Brain microvascular endothelial cell (primary cell): Measurements from ENCODE around the gene CFAP52.
"Not testable (repeated sequence)": the region's sequence is repeated elsewhere in the genome, so short reads cannot be mapped to it uniquely, and the experiment has no call there.

Experiments
- DNase-seq: peaks from one replicate; pipeline ENCODE4 v3.0.0-alpha.2; 2020
- H3K27ac ChIP-seq: fragments of 250-450 bp; sonication (Bioruptor Pico); 2 replicates; pipeline ENCODE4 v1.5.1; 2020; ENCODE audit warnings: mild to moderate bottlenecking, moderate library complexity
- H3K27me3 ChIP-seq: fragments of 250-450 bp; sonication (Bioruptor Pico); replicated peaks from 2 replicates; pipeline ENCODE4 v1.5.1; 2020; ENCODE audit warnings: mild to moderate bottlenecking
- H3K36me3 ChIP-seq: fragments of 250-450 bp; sonication (Bioruptor Pico); replicated peaks from 2 replicates; pipeline ENCODE4 v1.5.1; 2020; ENCODE audit warnings: mild to moderate bottlenecking
- H3K4me3 ChIP-seq: 2 replicates; pipeline ENCODE4 v1.5.1; 2011; ENCODE audit warnings: low read depth, mild to moderate bottlenecking, control low read depth, low read length, moderate library complexity
- CTCF ChIP-seq: IDR thresholded peaks from 2 replicates; pipeline ENCODE4 v1.5.1; 2011; ENCODE audit warnings: low read depth, mild to moderate bottlenecking, moderate library complexity, low read length, control low read depth, inconsistent platforms; ENCODE audit errors: missing control alignments
- in situ Hi-C: cut with HindIII; loops from 2 replicates; pipeline ENCODE4 v1.10.0; 2017; ENCODE audit warnings: low sequenced_read_pairs, low pct_ligation_motif_present

The CFAP52 gene

GRCh38 chr17:9628509-9628908 lies 52.1 kb downstream of the CFAP52 start:
- no peak for DNase-seq
- H3K27me3 ChIP-seq: no peaks in the 10 kb centered on the region
- no peaks in the 10 kb centered on the region for H3K36me3 ChIP-seq
- TF ChIP-seq CTCF: no peak
- in situ Hi-C loops: no loop called here
- H3K27ac ChIP-seq: no peak overlapping the region
- H3K4me3 ChIP-seq: no peak overlapping the region

GRCh38 chr17:9632741-9633140 lies 56.3 kb downstream of the CFAP52 start:
- no peak for TF ChIP-seq CTCF
- Histone ChIP-seq H3K36me3 (no peaks in the 10 kb centered on the region), H3K27me3 (no peaks in the 10 kb centered on the region), H3K4me3 (no peak overlapping the region), H3K27ac (no peak overlapping the region)
- in situ Hi-C loops: no loop called here
- DNase-seq: no peak

GRCh38 chr17:9635340-9635739 lies 58.9 kb downstream of the CFAP52 start:
- no peak for DNase-seq
- no peak overlapping the region for H3K27ac ChIP-seq
- no peaks in the 10 kb centered on the region for H3K36me3 ChIP-seq
- no peak for TF ChIP-seq CTCF
- in situ Hi-C loops: no loop called here
- no peak overlapping the region for H3K4me3 ChIP-seq
- no peaks in the 10 kb centered on the region for H3K27me3 ChIP-seq

- in situ Hi-C loops: no loop called here
- no peak for TF ChIP-seq CTCF
- H3K27ac ChIP-seq: no peak overlapping the region
Observed at GRCh38 chr17:9636501-9636900, 60.1 kb downstream of the CFAP52 start.

GRCh38 chr17:9640388-9640787 lies 63.9 kb downstream of the CFAP52 start:
- DNase-seq, in situ Hi-C loops, H3K27me3 ChIP-seq, H3K4me3 ChIP-seq, H3K36me3 ChIP-seq, H3K27ac ChIP-seq: not testable (repeated sequence)

More at GRCh38 chr17:9636501-9636900, 60.1 kb downstream of the CFAP52 start:
- H3K27me3 ChIP-seq: no peaks in the 10 kb centered on the region
- H3K36me3 ChIP-seq: no peaks in the 10 kb centered on the region
- no peak overlapping the region for H3K4me3 ChIP-seq
- DNase-seq: no peak

GRCh38 chr17:9643611-9644010 lies 67.2 kb downstream of the CFAP52 start:
- Histone ChIP-seq H3K27me3 (peaks cover 4% of the 10 kb centered on the region), H3K4me3 (no peak overlapping the region), H3K27ac (no peak overlapping the region), H3K36me3 (no peaks in the 10 kb centered on the region)
- no peak for DNase-seq
- TF ChIP-seq CTCF: no peak
- in situ Hi-C loops: no loop called here
